Ishikawa (cell line): Measurements from ENCODE around the gene MYH6.

Experiments used
- EP300 ChIP-seq: IDR thresholded peaks from 2 replicates; pipeline ENCODE4 v1.6.1; 2012; ENCODE audit warnings: borderline replicate concordance
- FOXM1 ChIP-seq: IDR thresholded peaks from 2 replicates; pipeline ENCODE4 v1.6.1; 2012; ENCODE audit warnings: low read depth, borderline replicate concordance
- TAF1 ChIP-seq: IDR thresholded peaks from 2 replicates; pipeline ENCODE4 v1.6.1; 2012; ENCODE audit warnings: low read depth, mild to moderate bottlenecking
- YY1 ChIP-seq: IDR thresholded peaks from 2 replicates; pipeline ENCODE4 v1.6.1; 2012; ENCODE audit warnings: low read depth

DNA sequence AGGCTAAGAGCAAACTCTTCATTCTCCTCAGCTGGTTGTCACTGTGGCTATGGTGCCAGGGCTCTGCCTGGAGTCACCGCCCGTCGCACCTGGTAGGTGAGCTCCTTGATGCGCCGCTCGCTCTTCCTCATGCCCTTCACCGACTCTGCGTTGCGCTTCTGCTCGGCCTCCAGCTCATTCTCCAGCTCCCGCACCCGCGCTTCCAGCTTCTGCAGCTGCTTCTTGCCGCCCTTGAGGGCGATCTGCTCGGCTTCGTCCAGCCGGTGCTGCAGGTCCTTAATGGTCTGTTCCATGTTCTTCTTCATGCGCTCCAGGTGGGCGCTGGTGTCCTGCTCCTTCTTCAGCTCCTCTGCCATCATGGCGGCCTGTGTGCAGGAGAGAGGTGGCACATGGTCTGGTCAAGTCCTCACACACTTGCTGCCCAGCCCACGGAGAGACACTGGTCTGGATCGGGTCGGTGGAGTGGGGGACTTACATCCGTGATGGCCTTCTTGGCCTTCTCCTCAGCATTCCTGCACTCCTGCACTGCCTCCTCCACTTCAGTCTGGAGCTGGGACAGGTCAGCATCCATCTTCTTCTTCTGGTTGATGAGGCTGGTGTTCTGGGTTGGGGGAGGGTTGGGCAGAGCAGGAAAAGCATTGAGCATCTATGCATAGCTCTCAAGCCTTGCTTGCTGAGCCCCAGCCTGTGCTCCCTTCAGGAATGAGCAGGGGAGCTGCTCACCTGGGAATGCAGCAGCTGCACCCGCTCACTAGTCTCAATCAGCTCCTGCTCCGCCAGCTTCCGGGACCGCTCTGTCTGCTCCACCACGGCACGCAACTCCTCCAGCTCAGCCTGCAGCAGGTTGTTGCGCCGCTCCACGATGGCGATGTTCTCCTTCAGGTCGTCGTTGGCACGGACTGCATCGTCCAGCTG lies 7.1 kb upstream of the MYH6 start:
- TF ChIP-seq FOXM1: no peak
- no peak for TF ChIP-seq EP300
- TF ChIP-seq YY1: no peak
- no peak for TF ChIP-seq TAF1
